ENCODE data around the gene GRIN3B. TPM values are rescaled to one million over a fixed set of nuclear protein-coding genes. Genes with fewer than 3 reads are reported as not detected.

Gene GRIN3B
- total and polyA plus RNA-seq, 2 donors from 2014 or later = 0.15 to 0.44 TPM

GRCh38 chr19:1028062-1028926, 28.1 kb downstream of the GRIN3B start:
- no peak for TF ChIP-seq CTCF (IDR thresholded peaks at IDR 0.05; ENCODE audit: borderline replicate concordance, extremely low read depth, insufficient read depth)
- Histone ChIP-seq H3K9me3 (ENCODE audit: control insufficient read depth in 2 of 3, insufficient read depth in 1 of 3, low read length in 3 of 3) (no peaks in the 10 kb centered on the region), H3K4me3 (ENCODE audit: low read length in 3 of 3) (peak overlapping the region; percentile 17 to 84 (median 58)), H3K27me3 (ENCODE audit: control insufficient read depth, insufficient read depth, low read length) (no peaks in the 10 kb centered on the region), H3K27ac (ENCODE audit: low read depth in 2 of 2, low read length in 2 of 2) (peak overlapping the region; percentile 88 to 96), H3K36me3 (ENCODE audit: control insufficient read depth in 2 of 3, insufficient read depth in 3 of 3, low read length in 3 of 3) (peaks cover 3 to 8% (median 4%) of the 10 kb centered on the region in 3 donors), H3K4me1 (ENCODE audit: control insufficient read depth in 2 of 3, insufficient read depth in 2 of 3, low read depth in 1 of 3, low read length in 3 of 3) (peaks cover 0 to 8% (median 0%) of the 10 kb centered on the region in 3 donors), H3K9ac (ENCODE audit: low read length in 3 of 3) (peak overlapping the region in 2 of 3 donors; percentile 34 to 54)
- intact Hi-C loops (cut with DNase I) = no loop called here
- DNase-seq (peak; percentile 90 to 96 (median 93)), FAIRE-seq (no peak)

- Histone ChIP-seq H3K9me3 (ENCODE audit: control insufficient read depth in 2 of 3, insufficient read depth in 1 of 3, low read length in 3 of 3) (no peaks in the 10 kb centered on the region), H3K27ac (ENCODE audit: low read depth in 2 of 2, low read length in 2 of 2) (no peak overlapping the region), H3K9ac (ENCODE audit: low read length in 3 of 3) (no peak overlapping the region), H3K36me3 (ENCODE audit: control insufficient read depth in 2 of 3, insufficient read depth in 3 of 3, low read length in 3 of 3) (peaks cover 3 to 8% (median 4%) of the 10 kb centered on the region in 3 donors), H3K27me3 (ENCODE audit: control insufficient read depth, insufficient read depth, low read length) (no peaks in the 10 kb centered on the region), H3K4me3 (ENCODE audit: low read length in 3 of 3) (no peak overlapping the region), H3K4me1 (ENCODE audit: control insufficient read depth in 2 of 3, insufficient read depth in 2 of 3, low read depth in 1 of 3, low read length in 3 of 3) (peaks cover 0 to 8% (median 0%) of the 10 kb centered on the region in 3 donors)
- no peak for FAIRE-seq
- intact Hi-C loops (cut with DNase I) = no loop called here
- no peak for TF ChIP-seq CTCF (IDR thresholded peaks at IDR 0.05; ENCODE audit: borderline replicate concordance, extremely low read depth, insufficient read depth)
- no peak for DNase-seq
Observed at GRCh38 chr19:1032264-1032867, 32.1 kb downstream of the GRIN3B start.

GRCh38 chr19:1035998-1036621, 35.9 kb downstream of the GRIN3B start:
- no peak for TF ChIP-seq CTCF (IDR thresholded peaks at IDR 0.05; ENCODE audit: borderline replicate concordance, extremely low read depth, insufficient read depth)
- H3K36me3 ChIP-seq (ENCODE audit: control insufficient read depth in 2 of 3, insufficient read depth in 3 of 3, low read length in 3 of 3) = peaks cover 3 to 8% (median 4%) of the 10 kb centered on the region in 3 donors
- FAIRE-seq = no peak
- H3K27me3 ChIP-seq (ENCODE audit: control insufficient read depth, insufficient read depth, low read length) = no peaks in the 10 kb centered on the region
- no peak overlapping the region for H3K9ac ChIP-seq (ENCODE audit: low read length in 3 of 3)
- intact Hi-C loops (cut with DNase I) = no loop called here
- H3K4me3 ChIP-seq (ENCODE audit: low read length in 3 of 3) = no peak overlapping the region
- no peak overlapping the region for H3K27ac ChIP-seq (ENCODE audit: low read depth in 2 of 2, low read length in 2 of 2)
- DNase-seq = peak in 1 of 5 donors; percentile 80
- H3K9me3 ChIP-seq (ENCODE audit: control insufficient read depth in 2 of 3, insufficient read depth in 1 of 3, low read length in 3 of 3) = no peaks in the 10 kb centered on the region
- H3K4me1 ChIP-seq (ENCODE audit: control insufficient read depth in 2 of 3, insufficient read depth in 2 of 3, low read depth in 1 of 3, low read length in 3 of 3) = peaks cover 0 to 16% (median 9%) of the 10 kb centered on the region in 3 donors
